NCI-H2227 (cell line): Measurements from ENCODE around the gene NBPF19.
"Not testable (repeated sequence)": the region's sequence is repeated elsewhere in the genome, so short reads cannot be mapped to it uniquely, and the experiment has no call there.

ENCODE experiments used
- DNase-seq: peaks from one replicate; lab custom pipeline; 2025; ENCODE audit not compliant: unreplicated experiment; lab: John Stamatoyannopoulos, UW

NBPF19 gene

GRCh38 chr1:149474745-149475144 is at the start of gene NBPF19:
NBPF19 (plus strand) TSS chr1:149475045; CDS start chr1:149475933, 888 bp downstream.
- not testable (repeated sequence) for DNase-seq

DNA sequence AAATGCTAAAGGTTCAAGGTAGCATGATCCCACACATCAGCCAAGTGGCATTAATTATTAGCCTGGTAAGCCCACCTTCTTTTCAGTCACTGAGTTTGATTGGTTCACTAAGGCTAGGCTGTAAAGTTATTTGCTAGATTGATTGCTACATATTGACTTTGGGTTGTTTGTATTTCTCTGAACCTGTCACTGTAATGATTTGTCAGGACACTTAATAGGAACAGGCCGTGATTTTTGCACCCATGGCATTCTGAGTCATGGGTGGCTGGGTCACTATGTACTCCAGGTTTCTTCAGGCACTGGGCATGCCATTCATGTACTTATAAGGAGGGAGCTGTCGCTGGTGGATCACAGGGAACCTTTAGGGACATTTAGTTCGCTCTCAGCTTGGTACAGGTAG is 46.5 kb upstream of the NBPF19 start:
- DNase-seq, result not testable (repeated sequence)

DNA sequence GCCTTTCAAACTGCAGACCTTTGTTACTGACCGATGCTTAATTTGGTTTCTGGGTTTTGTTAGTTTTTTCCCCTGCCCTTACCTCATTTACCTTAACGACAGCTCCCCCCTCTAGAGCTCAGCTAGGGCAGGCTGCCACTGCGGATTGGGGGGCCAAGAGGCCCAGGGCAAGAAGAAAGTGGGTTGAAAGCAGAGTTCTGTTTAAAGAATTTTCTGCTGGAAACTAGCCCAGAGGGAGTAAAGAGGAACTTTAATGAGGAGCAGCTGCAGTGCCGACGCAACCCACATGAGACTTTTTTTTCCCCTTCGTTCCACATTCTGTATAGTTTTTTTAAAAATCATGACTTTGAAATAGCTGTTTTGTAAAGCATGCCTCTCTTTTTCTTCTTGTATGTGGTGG is 29.4 kb upstream of the NBPF19 start:
- not testable (repeated sequence) for DNase-seq

- not testable (repeated sequence) for DNase-seq
Measured at GRCh38 chr1:149452196-149452595, 22.6 kb upstream of the NBPF19 start.

GRCh38 chr1:149452652-149453051 is 22.2 kb upstream of the NBPF19 start:
- not testable (repeated sequence) for DNase-seq

DNA sequence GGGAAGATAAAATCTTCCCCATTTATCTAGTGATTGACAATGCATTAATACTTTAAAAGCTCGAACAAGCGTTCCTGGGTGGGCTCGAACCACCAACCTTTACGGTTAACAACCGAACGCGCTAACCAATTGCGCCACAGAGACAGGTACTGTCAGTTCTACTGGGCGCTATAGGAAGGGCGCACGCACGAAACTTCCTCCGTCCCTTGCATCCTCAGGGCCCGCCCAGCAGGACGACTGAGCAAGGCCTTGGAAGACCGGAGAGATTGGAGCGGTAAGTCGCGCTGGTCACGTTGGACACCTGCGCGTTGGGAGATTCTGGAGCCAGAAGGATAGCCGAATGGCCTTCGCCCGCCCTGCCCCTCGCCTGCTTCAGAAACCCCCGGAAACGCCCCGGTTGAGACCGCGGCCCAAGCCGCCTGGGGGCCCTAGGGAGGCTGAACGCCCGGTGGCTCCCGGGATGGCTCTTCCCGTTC is 83.5 kb downstream of the NBPF19 start:
- not testable (repeated sequence) for DNase-seq

DNA sequence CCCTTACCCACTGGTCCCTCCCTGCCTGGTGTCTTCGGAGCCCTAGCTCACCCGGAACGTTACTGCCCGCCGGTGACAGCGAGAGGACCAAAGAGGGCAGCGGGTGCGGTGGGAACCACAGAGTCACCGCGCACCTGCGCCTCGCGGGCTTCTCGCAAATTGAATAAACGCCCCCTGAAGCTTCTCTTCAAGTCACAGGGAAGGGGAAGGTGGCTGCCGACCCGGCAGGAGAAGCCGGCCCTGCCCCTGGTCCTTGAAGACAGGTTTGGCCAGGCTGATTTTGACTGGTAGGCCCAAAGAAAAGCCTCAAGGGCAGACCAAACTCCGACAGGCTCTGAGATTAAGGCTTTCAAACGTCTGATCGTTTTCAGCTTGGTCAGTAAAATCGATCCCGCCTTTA is 87.0 kb downstream of the NBPF19 start:
- not testable (repeated sequence) for DNase-seq

- DNase-seq, result not testable (repeated sequence)
Measured at GRCh38 chr1:149565485-149565884, 90.6 kb downstream of the NBPF19 start.

- DNase-seq, result not testable (repeated sequence)
Measured at GRCh38 chr1:149572763-149573162, 97.9 kb downstream of the NBPF19 start.

DNA sequence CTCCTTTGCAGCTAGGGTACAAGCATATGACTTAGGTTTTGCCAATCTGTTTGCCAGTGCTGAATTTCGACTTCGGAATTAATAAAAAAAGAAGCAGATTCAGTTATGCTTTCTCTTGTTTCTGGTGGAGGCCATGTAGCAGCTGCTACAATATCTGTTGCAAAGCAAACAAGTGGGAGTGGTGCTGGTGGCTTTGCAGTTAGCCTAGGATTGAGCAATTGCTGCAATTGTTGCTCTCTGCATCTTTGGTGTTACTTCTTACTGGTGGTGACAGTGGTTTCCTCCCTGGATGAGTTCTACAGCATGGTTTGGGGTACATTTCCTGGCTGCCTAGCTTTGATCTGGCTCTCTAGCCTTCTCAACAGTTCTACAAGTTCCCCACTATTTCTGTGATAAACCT is 110.7 kb downstream of the NBPF19 start:
- DNase-seq, result not testable (repeated sequence)
